Fibroblast of lung (primary cell): ENCODE results near the gene DCPS.

Experiments used
- EZH2 ChIP-seq: IDR thresholded peaks from 2 replicates; pipeline ENCODE4 v1.5.1; 2012; ENCODE audit warnings: low read length, control low read depth, mild to moderate bottlenecking; ENCODE audit errors: missing control alignments
- TF ChIP-seq, protein P1 (sequence below), 2 donors: IDR thresholded peaks in 1 of 2; conservative IDR thresholded peaks in 1 of 2; 1 replicate in 1 of 2; 2 replicates in 1 of 2; pipeline ENCODE4 v1.5.1; 2011 to 2012; ENCODE audit warnings: low read length in 2 of 2, control low read depth in 1 of 2, inconsistent platforms in 1 of 2, low read depth in 1 of 2, mild to moderate bottlenecking in 1 of 2

DNA sequence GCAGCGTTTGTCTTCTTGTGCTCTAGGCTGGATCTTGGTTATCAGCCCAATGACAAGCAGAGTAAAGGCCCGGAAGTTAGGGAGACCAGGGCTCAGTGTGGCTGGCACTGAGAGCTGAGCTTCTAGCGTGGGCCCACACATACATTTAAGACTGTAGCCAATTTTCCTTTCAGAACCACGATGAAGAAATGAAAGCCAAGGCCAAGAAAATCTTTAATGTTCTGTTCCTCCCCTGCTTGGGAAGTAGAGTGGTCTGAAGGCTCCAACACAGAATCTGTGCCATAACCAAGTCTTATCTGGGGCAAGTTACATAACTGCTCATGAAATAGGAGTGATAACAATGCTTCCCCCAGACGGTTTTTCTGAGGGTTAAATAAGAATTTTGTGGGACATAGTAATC is 47.0 kb downstream of the DCPS start:
- TF ChIP-seq, protein P1, sequence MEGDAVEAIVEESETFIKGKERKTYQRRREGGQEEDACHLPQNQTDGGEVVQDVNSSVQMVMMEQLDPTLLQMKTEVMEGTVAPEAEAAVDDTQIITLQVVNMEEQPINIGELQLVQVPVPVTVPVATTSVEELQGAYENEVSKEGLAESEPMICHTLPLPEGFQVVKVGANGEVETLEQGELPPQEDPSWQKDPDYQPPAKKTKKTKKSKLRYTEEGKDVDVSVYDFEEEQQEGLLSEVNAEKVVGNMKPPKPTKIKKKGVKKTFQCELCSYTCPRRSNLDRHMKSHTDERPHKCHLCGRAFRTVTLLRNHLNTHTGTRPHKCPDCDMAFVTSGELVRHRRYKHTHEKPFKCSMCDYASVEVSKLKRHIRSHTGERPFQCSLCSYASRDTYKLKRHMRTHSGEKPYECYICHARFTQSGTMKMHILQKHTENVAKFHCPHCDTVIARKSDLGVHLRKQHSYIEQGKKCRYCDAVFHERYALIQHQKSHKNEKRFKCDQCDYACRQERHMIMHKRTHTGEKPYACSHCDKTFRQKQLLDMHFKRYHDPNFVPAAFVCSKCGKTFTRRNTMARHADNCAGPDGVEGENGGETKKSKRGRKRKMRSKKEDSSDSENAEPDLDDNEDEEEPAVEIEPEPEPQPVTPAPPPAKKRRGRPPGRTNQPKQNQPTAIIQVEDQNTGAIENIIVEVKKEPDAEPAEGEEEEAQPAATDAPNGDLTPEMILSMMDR (conservative IDR thresholded peaks at IDR 0.05 in 1 of 2, IDR thresholded peaks at IDR 0.05 in 1 of 2; ENCODE audit: low read depth in 1 of 2, low read length in 2 of 2), result no peak
- TF ChIP-seq EZH2, result no peak
